Fibroblast of skin of scalp (primary cell): ENCODE data around the gene NANOS3.

Source experiments
- DNase-seq: peaks from one replicate; pipeline ENCODE4 v3.0.0-alpha.2; 2013

Gene NANOS3

DNA sequence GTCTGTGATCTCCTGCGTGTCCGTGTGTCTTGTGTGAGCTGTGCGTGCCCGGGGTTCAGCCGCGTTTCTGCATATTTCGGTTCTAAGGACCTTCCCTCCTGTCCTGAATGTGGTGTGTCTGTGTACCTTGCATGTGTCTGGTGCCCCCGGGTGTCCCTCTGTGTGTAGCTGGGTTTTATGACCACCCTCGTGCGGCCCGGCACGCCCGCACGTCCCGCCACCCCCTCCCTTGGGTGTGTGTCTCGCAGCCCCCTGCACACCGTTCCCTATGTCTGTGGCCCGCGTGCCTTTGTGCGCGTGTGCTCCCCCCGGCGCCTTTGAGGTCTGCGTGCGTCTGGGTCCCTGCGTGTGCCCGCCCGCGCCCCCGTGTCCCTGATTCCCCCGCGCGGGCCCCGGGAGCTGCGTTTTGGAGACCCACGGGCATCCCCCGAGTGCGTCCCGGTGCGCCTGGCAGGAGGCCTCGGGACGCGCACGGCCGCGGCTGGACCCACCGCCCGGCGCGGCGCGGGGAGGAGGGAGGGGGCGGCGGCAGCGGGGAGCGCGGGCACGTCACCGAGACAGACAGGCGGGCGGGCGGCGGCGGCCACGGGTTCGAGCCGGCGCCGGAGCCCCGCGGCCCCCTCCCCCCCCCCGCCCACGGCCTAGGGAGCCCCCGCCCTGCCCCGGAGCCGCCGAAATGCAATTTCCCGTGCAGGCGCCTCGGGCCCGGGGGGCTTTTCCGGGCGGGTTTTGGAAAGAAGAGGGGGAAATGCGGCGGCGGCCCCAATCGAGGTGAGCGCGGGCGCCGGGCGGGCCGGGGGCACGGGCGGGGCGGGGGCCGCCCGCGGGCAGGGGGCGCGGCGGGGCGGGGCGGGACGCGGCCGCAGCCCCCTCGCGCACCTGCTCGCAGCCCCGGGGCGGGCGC is 12.0 kb upstream of the NANOS3 start:
- DNase-seq: no peak

- DNase-seq: no peak
Observed at GRCh38 chr19:13865571-13866462, 11.1 kb upstream of the NANOS3 start.

- DNase-seq: no peak
Observed at GRCh38 chr19:13866463-13867046, 10.4 kb upstream of the NANOS3 start.

GRCh38 chr19:13868663-13869062 is 8.3 kb upstream of the NANOS3 start:
- no peak for DNase-seq

GRCh38 chr19:13869281-13869680 is 7.7 kb upstream of the NANOS3 start:
- DNase-seq: no peak

GRCh38 chr19:13870873-13871272 is 6.1 kb upstream of the NANOS3 start:
- no peak for DNase-seq

- DNase-seq: no peak
Observed at GRCh38 chr19:13872339-13872694, 4.6 kb upstream of the NANOS3 start.

- DNase-seq: no peak
Observed at GRCh38 chr19:13872695-13873389, 4.1 kb upstream of the NANOS3 start.

DNA sequence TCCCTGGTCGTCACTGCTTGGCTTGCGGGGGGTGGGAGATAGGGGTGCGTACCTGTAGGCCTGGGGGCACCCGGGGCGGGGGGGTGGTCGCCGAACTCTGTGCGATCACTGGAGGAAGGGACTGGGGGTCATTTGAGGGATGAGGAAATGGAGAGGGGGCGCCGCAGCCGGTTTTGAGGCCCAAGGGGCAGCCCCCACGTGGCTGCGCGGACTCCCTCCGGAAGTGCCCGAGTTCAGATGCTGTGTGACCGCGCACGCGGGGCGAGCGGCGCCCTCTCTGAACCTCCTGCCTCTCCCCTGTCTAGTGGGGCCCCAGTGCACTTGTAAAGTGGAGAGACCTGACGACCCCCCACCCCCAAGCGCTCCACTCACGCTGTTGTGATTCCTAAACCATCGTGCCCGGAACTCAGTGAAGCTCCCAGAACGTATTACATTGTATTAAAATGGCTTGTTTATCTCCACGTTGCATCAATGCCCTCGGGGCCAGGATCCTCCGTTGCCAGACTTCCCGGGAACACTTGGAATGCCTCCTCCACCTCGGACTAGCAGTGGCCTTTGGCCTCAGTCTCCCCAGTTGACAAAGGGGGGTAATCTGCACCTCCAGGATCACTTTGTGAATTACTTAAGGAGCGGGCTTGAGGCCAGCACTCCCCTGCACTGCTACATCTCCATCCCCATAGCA is 3.0 kb upstream of the NANOS3 start:
- no peak for DNase-seq

DNA sequence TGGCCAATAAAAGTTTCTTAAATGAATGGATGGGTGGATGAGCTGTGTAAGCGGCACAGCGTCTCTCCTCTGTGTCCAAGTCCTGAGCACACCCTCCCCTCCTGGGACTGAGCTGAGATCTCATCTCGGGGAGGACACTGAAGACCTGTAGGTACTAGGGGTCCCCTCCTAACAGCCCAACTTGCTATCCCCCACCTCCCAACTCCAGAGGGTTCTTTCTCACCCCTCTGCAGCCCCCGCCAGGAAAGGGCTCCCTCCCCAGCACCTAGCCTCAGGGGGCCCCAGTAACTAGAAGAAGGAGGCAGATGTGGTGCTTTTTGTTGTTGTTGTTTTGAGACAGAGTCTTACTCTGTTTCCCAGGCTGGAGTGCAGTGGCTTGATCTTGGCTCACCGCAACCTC is 1.1 kb upstream of the NANOS3 start:
- DNase-seq: no peak

GRCh38 chr19:13877303-13877702 is 369 bp downstream of the NANOS3 start:
- DNase-seq: no peak

- peak; percentile 96 for DNase-seq
Observed at GRCh38 chr19:13880059-13881043, 3.4 kb downstream of the NANOS3 start.

DNA sequence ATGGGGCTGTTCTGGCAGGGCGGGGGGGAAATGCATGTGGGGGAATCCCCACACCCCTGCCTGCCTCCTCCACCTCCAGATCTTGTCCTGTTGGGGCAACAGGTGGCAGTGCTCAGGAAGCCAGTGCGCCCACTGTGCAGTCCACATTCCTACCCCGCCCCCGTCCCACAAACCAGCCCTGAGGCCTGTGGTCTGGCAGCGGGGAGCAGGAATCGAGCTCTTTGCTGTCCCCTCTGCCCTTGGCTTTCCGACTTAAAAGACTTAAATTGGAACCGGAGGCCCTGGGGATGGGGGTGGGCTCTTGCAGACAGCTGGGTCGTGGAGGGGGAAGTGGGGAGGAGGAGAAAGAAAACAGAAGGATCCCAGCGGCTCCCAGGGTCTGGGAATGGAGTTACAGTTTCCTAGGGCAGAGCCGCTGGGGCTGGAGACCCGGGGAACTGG is 4.3 kb downstream of the NANOS3 start:
- peak; percentile 47 for DNase-seq

- peak; percentile 69 for DNase-seq
Observed at GRCh38 chr19:13881692-13882418, 4.9 kb downstream of the NANOS3 start.

DNA sequence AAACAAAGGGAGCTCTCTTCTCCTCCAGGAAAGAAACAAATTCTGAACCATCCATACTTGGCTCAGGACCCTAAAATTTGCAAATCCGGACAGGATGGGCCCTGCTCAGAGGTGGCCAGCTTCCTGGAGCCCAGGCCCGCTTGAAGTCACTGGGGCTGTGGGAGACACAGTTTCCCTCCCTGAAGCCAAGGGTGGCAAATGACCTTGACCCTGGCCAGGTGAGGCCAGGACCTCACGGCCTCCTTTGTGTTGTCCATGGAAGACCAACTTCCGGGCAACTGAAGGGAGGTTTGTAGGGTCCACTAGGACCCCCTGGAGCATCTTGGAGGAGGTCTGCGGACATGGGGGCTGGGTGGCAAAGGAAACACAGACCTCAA is 5.5 kb downstream of the NANOS3 start:
- no peak for DNase-seq

DNA sequence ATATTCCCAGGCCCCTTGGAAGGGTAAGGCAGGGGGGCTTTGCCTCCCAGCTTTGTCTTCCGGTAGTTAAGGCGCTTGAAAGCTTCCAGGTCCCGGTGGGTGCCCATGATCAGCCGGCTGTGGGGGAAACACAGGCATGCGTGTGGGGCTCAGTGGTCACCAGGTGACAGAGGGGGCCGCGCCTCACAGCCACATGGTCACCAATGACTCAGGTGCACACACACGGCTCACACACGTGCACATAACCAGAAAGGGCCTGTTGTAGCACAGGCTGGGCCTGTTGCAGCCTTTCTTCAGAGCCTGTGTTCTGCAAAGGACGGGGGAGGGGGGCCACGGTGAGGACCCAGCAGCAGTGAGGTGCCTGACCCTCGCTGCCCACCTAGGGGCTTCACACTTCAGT is 5.9 kb downstream of the NANOS3 start:
- DNase-seq: no peak

DNA sequence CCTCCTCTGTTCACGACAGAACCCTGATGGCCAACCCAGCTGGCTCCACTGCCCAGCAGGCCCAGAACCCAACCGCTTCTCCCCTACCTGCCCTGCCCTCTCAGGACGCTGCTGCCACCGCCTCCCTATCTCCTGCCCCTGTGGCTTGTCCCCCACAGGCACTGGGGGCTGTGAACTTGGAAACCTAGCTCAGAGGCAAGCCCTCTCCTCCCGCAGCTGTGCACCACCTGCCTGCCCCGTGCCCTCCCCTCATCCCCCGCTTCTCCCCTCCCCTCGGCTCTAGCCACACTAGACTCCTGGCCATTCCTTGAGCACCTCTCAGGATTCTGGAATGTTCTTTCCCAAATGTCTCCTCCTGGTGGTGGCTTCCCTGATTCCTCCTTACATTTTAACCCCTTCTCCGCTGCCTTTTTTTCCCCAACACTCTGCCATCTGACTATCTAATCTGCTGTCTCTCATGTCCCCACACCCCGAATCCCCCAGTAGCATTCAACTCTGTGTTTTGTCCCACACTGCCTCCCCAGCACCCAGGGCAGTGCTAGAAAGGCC is 6.7 kb downstream of the NANOS3 start:
- DNase-seq: no peak

DNA sequence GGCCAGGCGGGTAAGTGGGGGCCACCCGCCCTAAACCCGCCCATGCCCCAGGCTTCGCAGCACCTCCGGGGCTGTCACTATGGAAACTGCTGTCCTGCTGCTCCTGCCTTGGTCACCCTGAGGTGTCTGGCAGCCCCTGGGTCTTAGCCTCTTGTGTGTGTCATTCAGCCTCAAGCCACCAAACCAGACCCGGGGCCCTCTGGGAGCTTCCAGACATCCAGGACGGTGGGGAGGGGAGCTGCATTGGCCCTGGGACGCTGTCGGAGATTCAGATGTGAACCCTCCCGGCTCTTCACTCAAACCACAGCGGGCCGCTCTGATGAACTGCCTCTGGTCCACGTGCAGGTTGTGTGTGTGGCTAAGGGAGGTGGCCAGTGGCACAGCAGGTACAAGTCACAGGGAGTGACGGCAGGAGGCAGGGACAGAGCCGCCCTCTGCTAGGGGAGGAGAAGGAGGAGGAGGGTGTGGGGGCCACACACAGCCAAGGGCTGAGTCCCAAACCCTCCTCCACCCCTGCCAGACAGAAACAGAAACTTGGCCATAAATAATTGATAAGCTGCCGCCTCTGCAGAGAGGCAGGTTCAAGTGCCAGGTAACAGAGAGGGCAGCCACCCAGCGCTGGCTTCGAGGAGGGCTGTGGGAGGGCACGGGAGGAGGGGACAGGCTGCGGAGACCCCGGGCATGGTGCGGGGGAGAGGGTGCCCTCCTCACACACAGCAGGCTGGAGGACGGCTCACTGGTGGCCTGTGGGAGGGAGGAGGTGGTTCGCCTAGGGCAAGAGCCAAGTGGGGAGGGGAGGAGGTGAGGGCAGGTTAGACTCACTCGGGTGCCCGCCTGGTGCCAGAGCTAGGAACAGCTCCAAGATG is 8.0 kb downstream of the NANOS3 start:
- no peak for DNase-seq
